Neutrophil (primary cell): ENCODE data around the gene NR4A2.

Source experiments
- H3K27ac ChIP-seq: fragments of 200-600 bp; sonication (generic); 2 replicates; pipeline ENCODE4 v1.5.1; 2016; ENCODE audit warnings: mild to moderate bottlenecking, moderate library complexity
- H3K27me3 ChIP-seq: fragments of 200-600 bp; sonication (generic); 2 replicates; pipeline ENCODE4 v1.6.0; 2016; ENCODE audit warnings: mild to moderate bottlenecking
- H3K36me3 ChIP-seq: fragments of 200-600 bp; sonication (generic); 2 replicates; pipeline ENCODE4 v1.5.1; 2017
- H3K4me1 ChIP-seq, 2 experiments: fragments of 200-600 bp in 1 of 2; sonication (generic) in 1 of 2; 1 replicate in 1 of 2; 2 replicates in 1 of 2; pipeline versions ENCODE4 v1.5.1 to v1.6.1; 2013 to 2016; ENCODE audit warnings: low read depth in 1 of 2, low read length in 1 of 2, mild to moderate bottlenecking in 1 of 2, moderate library complexity in 1 of 2; ENCODE audit not compliant: control insufficient read depth in 1 of 2, insufficient read depth in 1 of 2
- H3K4me3 ChIP-seq, 2 experiments: fragments of 200-600 bp in 1 of 2; sonication (generic) in 1 of 2; 1 replicate in 1 of 2; 2 replicates in 1 of 2; pipeline ENCODE4 v1.5.1; 2013 to 2016; ENCODE audit warnings: low read depth in 1 of 2, low read length in 1 of 2, mild to moderate bottlenecking in 1 of 2, moderate library complexity in 1 of 2
- H3K9me3 ChIP-seq: fragments of 200-600 bp; sonication (generic); 2 replicates; pipeline ENCODE4 v1.5.1; 2016
- CTCF ChIP-seq: fragments of 200-600 bp; sonication (generic); IDR thresholded peaks from 2 replicates; pipeline ENCODE4 v1.5.1; 2016; ENCODE audit warnings: antibody characterized with exemption

NR4A2 gene

GRCh38 chr2:156343096-156343939 is 10.8 kb upstream of the NR4A2 start:
- H3K36me3 ChIP-seq: no peaks in the 10 kb centered on the region
- H3K4me3 ChIP-seq: peak overlapping the region; percentile 71 to 92
- H3K27ac ChIP-seq: peak overlapping the region; percentile 96
- H3K9me3 ChIP-seq: no peaks in the 10 kb centered on the region
- no peak for TF ChIP-seq CTCF
- peaks cover 17% of the 10 kb centered on the region for H3K27me3 ChIP-seq
- H3K4me1 ChIP-seq: peaks cover 18 to 22% of the 10 kb centered on the region in 2 experiments

- Histone ChIP-seq H3K27ac (peak overlapping the region; percentile 96), H3K9me3 (no peaks in the 10 kb centered on the region)
- peak; percentile 16 for TF ChIP-seq CTCF
These were observed 10.0 kb upstream of the NR4A2 start for GRCh38 chr2:156342254-156343095.

GRCh38 chr2:156341452-156342253 is 9.1 kb upstream of the NR4A2 start:
- TF ChIP-seq CTCF: no peak
- Histone ChIP-seq H3K4me1 (peaks cover 18 to 22% of the 10 kb centered on the region in 2 experiments), H3K9me3 (no peaks in the 10 kb centered on the region), H3K27me3 (peaks cover 17% of the 10 kb centered on the region), H3K27ac (peak overlapping the region; percentile 96), H3K36me3 (no peaks in the 10 kb centered on the region), H3K4me3 (peak overlapping the region; percentile 71 to 92)

More at GRCh38 chr2:156342254-156343095, 10.0 kb upstream of the NR4A2 start:
- peak overlapping the region; percentile 71 to 92 for H3K4me3 ChIP-seq
- H3K36me3 ChIP-seq: no peaks in the 10 kb centered on the region
- H3K27me3 ChIP-seq: peaks cover 17% of the 10 kb centered on the region
- H3K4me1 ChIP-seq: peaks cover 18 to 22% of the 10 kb centered on the region in 2 experiments

- Histone ChIP-seq H3K4me1 (peaks cover 18 to 23% of the 10 kb centered on the region in 2 experiments), H3K9me3 (no peaks in the 10 kb centered on the region), H3K27me3 (peaks cover 17% of the 10 kb centered on the region), H3K27ac (peak overlapping the region; percentile 96), H3K36me3 (no peaks in the 10 kb centered on the region), H3K4me3 (peak overlapping the region; percentile 71 to 92)
- no peak for TF ChIP-seq CTCF
These were observed 8.4 kb upstream of the NR4A2 start for GRCh38 chr2:156340804-156341451.

GRCh38 chr2:156340377-156340776 is 7.9 kb upstream of the NR4A2 start:
- peaks cover 19 to 29% of the 10 kb centered on the region in 2 experiments for H3K4me1 ChIP-seq
- H3K9me3 ChIP-seq: no peaks in the 10 kb centered on the region
- no peak overlapping the region for H3K4me3 ChIP-seq
- TF ChIP-seq CTCF: no peak
- H3K27ac ChIP-seq: no peak overlapping the region
- no peaks in the 10 kb centered on the region for H3K36me3 ChIP-seq
- H3K27me3 ChIP-seq: peaks cover 14% of the 10 kb centered on the region
